IMR-90 (cell line): ENCODE measurements around the gene STOX1.

Source experiments
- BHLHE40 ChIP-seq: fragments of 150-350 bp; IDR thresholded peaks from 2 replicates; pipeline ENCODE4 v1.6.1; 2016; ENCODE audit warnings: mild to moderate bottlenecking, low read depth, low read length
- CEBPB ChIP-seq: IDR thresholded peaks from 2 replicates; pipeline ENCODE4 v1.6.1; 2012; ENCODE audit warnings: low read depth, low read length, improper control_type of control experiment
- ELK1 ChIP-seq: fragments of 150-350 bp; IDR thresholded peaks from 2 replicates; pipeline ENCODE4 v1.6.1; 2016; ENCODE audit warnings: low read depth, mild to moderate bottlenecking, low read length, moderate library complexity, borderline replicate concordance
- FOS ChIP-seq: fragments of 150-350 bp; IDR thresholded peaks from 2 replicates; pipeline ENCODE4 v1.6.1; 2016; ENCODE audit warnings: low read depth, low read length
- MAFK ChIP-seq: IDR thresholded peaks from 2 replicates; pipeline ENCODE4 v1.6.1; 2012; ENCODE audit warnings: low read depth, low read length, improper control_type of control experiment
- MAZ ChIP-seq: IDR thresholded peaks from 2 replicates; pipeline ENCODE4 v1.6.1; 2012; ENCODE audit warnings: low read depth, mild to moderate bottlenecking, low read length, improper control_type of control experiment, moderate library complexity, borderline replicate concordance
- MXI1 ChIP-seq: IDR thresholded peaks from 2 replicates; pipeline ENCODE4 v1.6.1; 2012; ENCODE audit warnings: low read depth, mild to moderate bottlenecking, low read length, moderate library complexity, borderline replicate concordance
- POLR2A ChIP-seq: IDR thresholded peaks from 2 replicates; pipeline ENCODE4 v1.6.1; 2012; ENCODE audit warnings: mild to moderate bottlenecking, low read depth, low read length
- RAD21 ChIP-seq: IDR thresholded peaks from 2 replicates; pipeline ENCODE4 v1.6.1; 2012; ENCODE audit warnings: low read length, improper control_type of control experiment
- SMC3 ChIP-seq: fragments of 150-350 bp; IDR thresholded peaks from 2 replicates; pipeline ENCODE4 v1.6.1; 2016; ENCODE audit warnings: low read depth, mild to moderate bottlenecking, antibody characterized with exemption, low read length, moderate library complexity
- TF ChIP-seq, protein P1 (sequence below): conservative IDR thresholded peaks from 2 replicates; pipeline ENCODE4 v1.5.1; 2012; ENCODE audit warnings: mild to moderate bottlenecking, low read depth, low read length, improper control_type of control experiment
- TF ChIP-seq, protein P2 (sequence below): fragments of 150-350 bp; IDR thresholded peaks from 2 replicates; pipeline ENCODE4 v1.6.1; 2017; ENCODE audit warnings: mild to moderate bottlenecking, antibody characterized with exemption, low read length, low read depth

- TF ChIP-seq POLR2A, result no peak
- no peak for TF ChIP-seq RAD21
- TF ChIP-seq, protein P1, sequence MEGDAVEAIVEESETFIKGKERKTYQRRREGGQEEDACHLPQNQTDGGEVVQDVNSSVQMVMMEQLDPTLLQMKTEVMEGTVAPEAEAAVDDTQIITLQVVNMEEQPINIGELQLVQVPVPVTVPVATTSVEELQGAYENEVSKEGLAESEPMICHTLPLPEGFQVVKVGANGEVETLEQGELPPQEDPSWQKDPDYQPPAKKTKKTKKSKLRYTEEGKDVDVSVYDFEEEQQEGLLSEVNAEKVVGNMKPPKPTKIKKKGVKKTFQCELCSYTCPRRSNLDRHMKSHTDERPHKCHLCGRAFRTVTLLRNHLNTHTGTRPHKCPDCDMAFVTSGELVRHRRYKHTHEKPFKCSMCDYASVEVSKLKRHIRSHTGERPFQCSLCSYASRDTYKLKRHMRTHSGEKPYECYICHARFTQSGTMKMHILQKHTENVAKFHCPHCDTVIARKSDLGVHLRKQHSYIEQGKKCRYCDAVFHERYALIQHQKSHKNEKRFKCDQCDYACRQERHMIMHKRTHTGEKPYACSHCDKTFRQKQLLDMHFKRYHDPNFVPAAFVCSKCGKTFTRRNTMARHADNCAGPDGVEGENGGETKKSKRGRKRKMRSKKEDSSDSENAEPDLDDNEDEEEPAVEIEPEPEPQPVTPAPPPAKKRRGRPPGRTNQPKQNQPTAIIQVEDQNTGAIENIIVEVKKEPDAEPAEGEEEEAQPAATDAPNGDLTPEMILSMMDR, result no peak
- TF ChIP-seq MXI1, result no peak
- no peak for TF ChIP-seq SMC3
- TF ChIP-seq ELK1, result no peak
- no peak for TF ChIP-seq MAZ
- TF ChIP-seq MAFK, result no peak
- TF ChIP-seq, protein P2, sequence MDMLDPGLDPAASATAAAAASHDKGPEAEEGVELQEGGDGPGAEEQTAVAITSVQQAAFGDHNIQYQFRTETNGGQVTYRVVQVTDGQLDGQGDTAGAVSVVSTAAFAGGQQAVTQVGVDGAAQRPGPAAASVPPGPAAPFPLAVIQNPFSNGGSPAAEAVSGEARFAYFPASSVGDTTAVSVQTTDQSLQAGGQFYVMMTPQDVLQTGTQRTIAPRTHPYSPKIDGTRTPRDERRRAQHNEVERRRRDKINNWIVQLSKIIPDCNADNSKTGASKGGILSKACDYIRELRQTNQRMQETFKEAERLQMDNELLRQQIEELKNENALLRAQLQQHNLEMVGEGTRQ, result no peak
- TF ChIP-seq FOS, result no peak
- TF ChIP-seq BHLHE40, result no peak
- no peak for TF ChIP-seq CEBPB
These were observed 13.8 kb upstream of the STOX1 start for GRCh38 chr10:68813559-68813958.
